ENCODE measurements around the gene LYPD4.

LYPD4 gene

GRCh38 chr19:41872775-41873647, 28.5 kb upstream of the LYPD4 start:
- DNase-seq = no peak

- DNase-seq = no peak
Measured at GRCh38 chr19:41872384-41872774, 27.9 kb upstream of the LYPD4 start.

GRCh38 chr19:41871573-41872383, 27.3 kb upstream of the LYPD4 start:
- no peak for DNase-seq

GRCh38 chr19:41870401-41870873, 26.0 kb upstream of the LYPD4 start:
- no peak for DNase-seq

- DNase-seq = no peak
Measured at GRCh38 chr19:41869374-41869955, 25.0 kb upstream of the LYPD4 start.

- DNase-seq = no peak
Measured at GRCh38 chr19:41868989-41869300, 24.5 kb upstream of the LYPD4 start.

GRCh38 chr19:41868120-41868988, 23.9 kb upstream of the LYPD4 start:
- DNase-seq = no peak

GRCh38 chr19:41866284-41866683, 21.8 kb upstream of the LYPD4 start:
- no peak for DNase-seq

- DNase-seq = no peak
Measured at GRCh38 chr19:41864374-41864773, 19.9 kb upstream of the LYPD4 start.

- no peak for DNase-seq
Measured at GRCh38 chr19:41863209-41863931, 18.9 kb upstream of the LYPD4 start.

- no peak for DNase-seq
Measured at GRCh38 chr19:41862445-41862986, 18.0 kb upstream of the LYPD4 start.

- no peak for DNase-seq
Measured at GRCh38 chr19:41861846-41862245, 17.4 kb upstream of the LYPD4 start.

- no peak for DNase-seq
Measured at GRCh38 chr19:41861116-41861768, 16.8 kb upstream of the LYPD4 start.

GRCh38 chr19:41860419-41861115, 16.1 kb upstream of the LYPD4 start:
- DNase-seq = no peak

GRCh38 chr19:41859618-41860418, 15.3 kb upstream of the LYPD4 start, which contains the start of gene RPS19:
TSS of gene RPS19 (plus strand) at chr19:41860255. CDS start at chr19:41860775, 520 bp downstream.
- DNase-seq = peak; percentile 91

GRCh38 chr19:41859213-41859617, 14.7 kb upstream of the LYPD4 start:
- no peak for DNase-seq

GRCh38 chr19:41853768-41854167, 9.3 kb upstream of the LYPD4 start:
- DNase-seq = no peak

GRCh38 chr19:41853344-41853743, 8.9 kb upstream of the LYPD4 start:
- DNase-seq = no peak

- DNase-seq = no peak
Measured at GRCh38 chr19:41851456-41851855, 7.0 kb upstream of the LYPD4 start.

Measured in NCI-H1436 treated with DMSO at 0.1 percent for 48 hours (cell line).